GM12878 (cell line): ENCODE results near the gene SSBP1. TPM values are rescaled to one million over a fixed set of nuclear protein-coding genes. Genes with fewer than 3 reads are reported as not detected.

Source experiments
- ATAC-seq: fragments of 200-7000 bp; cut with Tn5 transposase; 3 replicates; pipeline ENCODE4 v1.9.1; 2020; ENCODE audit warnings: mild to moderate bottlenecking, moderate library complexity
- BruUV-seq: library from RNA; stranded (reverse); fragments of 400-500 nt; replicated peaks from 2 replicates; lab custom pipeline; 2021; lab: Mats Ljungman, UMichigan
- CTCF ChIA-PET: fragments of 300-600 bp; sonication (Branson Sonifier 250); formaldehyde crosslinking; extraction: SDS; loops from one replicate; lab custom pipeline; 2021; ENCODE audit warnings: inconsistent platforms; lab: Yijun Ruan, JAX
- POLR2A ChIA-PET: fragments of 350-600 bp; formaldehyde crosslinking; extraction: SDS; loops from one replicate; lab custom pipeline; 2021; ENCODE audit warnings: inconsistent platforms; lab: Charles Lee
- RAD21 ChIA-PET: fragments of 300-600 bp; sonication (Branson Sonifier 250); formaldehyde crosslinking; loops from one replicate; lab custom pipeline; 2023; ENCODE audit warnings: antibody characterized with exemption; ENCODE audit not compliant: unreplicated experiment; lab: Charles Lee
- SMC1A ChIA-PET: fragments of 300-600 bp; sonication (Branson Sonifier 250); formaldehyde crosslinking; loops from one replicate; lab custom pipeline; 2023; ENCODE audit not compliant: unreplicated experiment, uncharacterized antibody; lab: Charles Lee
- DNase-seq: peaks from one replicate; pipeline ENCODE4 v3.0.0-alpha.2; 2011; ENCODE audit warnings: low read depth, low spot score
- FAIRE-seq: peaks from 3 replicates; lab custom pipeline; 2011; peaks lifted over from hg19 to GRCh38; lab: Jason Lieb, UNC
- H2AFZ ChIP-seq: 2 replicates; pipeline ENCODE4 v1.6.0; 2011; ENCODE audit warnings: low read depth, low read length, control low read depth; ENCODE audit not compliant: control insufficient read depth
- H3K27ac ChIP-seq: 2 replicates; pipeline ENCODE4 v1.5.1; 2011; ENCODE audit warnings: control low read depth; ENCODE audit not compliant: control insufficient read depth, insufficient read depth
- H3K27me3 ChIP-seq, 2 experiments: replicated peaks in 1 of 2; 2 replicates each; pipeline versions ENCODE4 v1.6.0 to v1.6.1; 2011; ENCODE audit warnings: low read length in 1 of 2; ENCODE audit not compliant: control insufficient read depth in 2 of 2, insufficient read depth in 2 of 2
- H3K36me3 ChIP-seq, 2 experiments: 2 replicates each; pipeline ENCODE4 v1.5.1; 2011; ENCODE audit warnings: low read length in 1 of 2; ENCODE audit not compliant: control insufficient read depth in 2 of 2, insufficient read depth in 2 of 2
- H3K4me1 ChIP-seq: 2 replicates; pipeline ENCODE4 v1.6.1; 2011; ENCODE audit warnings: mild to moderate bottlenecking, low read length, moderate library complexity, mixed read lengths; ENCODE audit not compliant: control insufficient read depth, insufficient read depth
- H3K4me2 ChIP-seq: 2 replicates; pipeline ENCODE4 v1.6.0; 2011; ENCODE audit warnings: control low read depth; ENCODE audit not compliant: control insufficient read depth, insufficient read depth
- H3K4me3 ChIP-seq: fragments of 200-600 bp; sonication (generic); 2 replicates; pipeline ENCODE4 v1.5.1; 2016
- H3K79me2 ChIP-seq: 2 replicates; pipeline ENCODE4 v1.6.0; 2011; ENCODE audit warnings: low read length; ENCODE audit not compliant: control insufficient read depth, insufficient read depth
- H3K9ac ChIP-seq: 2 replicates; pipeline ENCODE4 v1.8.0; 2011; ENCODE audit warnings: low read length, control low read depth, mixed read lengths; ENCODE audit not compliant: control insufficient read depth, insufficient read depth
- H3K9me3 ChIP-seq: replicated peaks from 3 replicates; pipeline ENCODE4 v1.5.1; 2011; ENCODE audit warnings: mild to moderate bottlenecking, low read length; ENCODE audit not compliant: control insufficient read depth, insufficient read depth
- H4K20me1 ChIP-seq: 2 replicates; pipeline ENCODE4 v1.6.0; 2011; ENCODE audit not compliant: control insufficient read depth, insufficient read depth
- NR2C2 ChIP-seq: IDR thresholded peaks from 2 replicates; pipeline ENCODE4 v1.6.1; 2011; ENCODE audit warnings: borderline replicate concordance, low read depth; ENCODE audit not compliant: control insufficient read depth, insufficient read length
- RUNX3 ChIP-seq: IDR thresholded peaks from 2 replicates; pipeline ENCODE4 v1.6.1; 2012; ENCODE audit warnings: low read length, inconsistent platforms
- SIX5 ChIP-seq: IDR thresholded peaks from 2 replicates; pipeline ENCODE4 v1.6.1; 2011; ENCODE audit warnings: mild to moderate bottlenecking, low read depth, low read length, moderate library complexity; ENCODE audit not compliant: severe bottlenecking
- WGBS: methylation state at CpG from one replicate; pipeline ENCODE4 v1.1.6; 2016; ENCODE audit warnings: low lambda C conversion rate; ENCODE audit not compliant: insufficient replicate concordance, insufficient coverage; ENCODE audit errors: missing lambda C conversion rate; 5-methylcytosine and 5-hydroxymethylcytosine counted together
- in situ Hi-C: fragments of 300-500 bp; cut with MboI; formaldehyde crosslinking; loops from 9 replicates; pipeline ENCODE4 v1.14.3; 2018; ENCODE audit warnings: mixed read lengths
- intact Hi-C: fragments of 100-400 bp; cut with micrococcal nuclease; formaldehyde crosslinking; loops from one replicate; pipeline ENCODE4 v1.14.2; 2022; ENCODE audit not compliant: unreplicated experiment
- polyA plus RNA-seq, 11 experiments: library from polyadenylated mRNA; depleted of rRNA in 4 of 11; unstranded in 6 of 11; stranded (reverse) in 5 of 11; fragments of >200 nt; fragmentation: Nextera tagmentation in 4 of 11; fragmentation: Illumina TruSeq in 1 of 11; extraction: Ambion mirVana in 4 of 11; extraction: Trizol in 1 of 11; gene quantifications; 1 replicate in 1 of 11; 2 replicates in 10 of 11; pipeline versions ENCODE4 v1.2.1 to v1.2.3, GENCODE V29; 2011 to 2016; ENCODE audit warnings: inconsistent platforms in 2 of 11, missing spikeins in 2 of 11, low read depth in 1 of 11
- total RNA-seq, 4 experiments: library from RNA; depleted of rRNA in 3 of 4; stranded (reverse); fragments of >200 nt in 3 of 4; fragmentation: Illumina TruSeq in 1 of 4; extraction: Trizol in 1 of 4; gene quantifications; 2 replicates each; pipeline versions ENCODE4 v1.2.1 to v1.2.3, GENCODE V29; 2013 to 2021
- TF ChIP-seq, protein P1 (sequence below): fragments of 450-650 bp; formaldehyde crosslinking; IDR thresholded peaks from 2 replicates; pipeline ENCODE4 v1.4.0; 2022; ENCODE audit warnings: mild to moderate bottlenecking, moderate library complexity
- TF ChIP-seq, protein P2 (sequence below): IDR thresholded peaks from 2 replicates; pipeline ENCODE4 v1.6.1; 2011; ENCODE audit warnings: borderline replicate concordance, low read depth, mild to moderate bottlenecking, moderate library complexity, mixed read lengths, low read length; ENCODE audit not compliant: insufficient read depth; ENCODE audit errors: extremely low read length

Gene SSBP1
- total and polyA plus RNA-seq, 10 of the 15 experiments (the other 5 are each of a cell fraction or from before 2014, with no cell fraction given) = 191 to 998 (median 418) TPM

DNA sequence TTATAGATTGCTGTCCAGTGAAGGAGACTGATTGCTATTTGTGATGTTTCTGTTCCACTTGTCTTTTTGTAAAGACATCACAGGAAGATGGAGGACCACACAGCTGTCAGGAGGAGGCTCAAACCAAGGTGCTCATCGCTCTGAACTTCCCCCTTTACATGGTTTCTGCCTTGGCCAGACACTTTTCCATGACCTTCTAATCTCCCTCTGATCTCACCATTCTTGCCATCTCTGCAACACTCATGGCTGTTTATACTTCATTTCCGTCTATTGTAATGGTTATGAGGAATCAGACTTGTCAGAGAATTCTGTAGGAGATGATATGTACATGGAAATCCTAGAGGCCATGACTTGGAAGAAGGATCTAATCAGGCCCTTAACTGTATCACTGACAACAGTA lies 50.1 kb downstream of the SSBP1 start (continued):
- TF ChIP-seq, protein P1, sequence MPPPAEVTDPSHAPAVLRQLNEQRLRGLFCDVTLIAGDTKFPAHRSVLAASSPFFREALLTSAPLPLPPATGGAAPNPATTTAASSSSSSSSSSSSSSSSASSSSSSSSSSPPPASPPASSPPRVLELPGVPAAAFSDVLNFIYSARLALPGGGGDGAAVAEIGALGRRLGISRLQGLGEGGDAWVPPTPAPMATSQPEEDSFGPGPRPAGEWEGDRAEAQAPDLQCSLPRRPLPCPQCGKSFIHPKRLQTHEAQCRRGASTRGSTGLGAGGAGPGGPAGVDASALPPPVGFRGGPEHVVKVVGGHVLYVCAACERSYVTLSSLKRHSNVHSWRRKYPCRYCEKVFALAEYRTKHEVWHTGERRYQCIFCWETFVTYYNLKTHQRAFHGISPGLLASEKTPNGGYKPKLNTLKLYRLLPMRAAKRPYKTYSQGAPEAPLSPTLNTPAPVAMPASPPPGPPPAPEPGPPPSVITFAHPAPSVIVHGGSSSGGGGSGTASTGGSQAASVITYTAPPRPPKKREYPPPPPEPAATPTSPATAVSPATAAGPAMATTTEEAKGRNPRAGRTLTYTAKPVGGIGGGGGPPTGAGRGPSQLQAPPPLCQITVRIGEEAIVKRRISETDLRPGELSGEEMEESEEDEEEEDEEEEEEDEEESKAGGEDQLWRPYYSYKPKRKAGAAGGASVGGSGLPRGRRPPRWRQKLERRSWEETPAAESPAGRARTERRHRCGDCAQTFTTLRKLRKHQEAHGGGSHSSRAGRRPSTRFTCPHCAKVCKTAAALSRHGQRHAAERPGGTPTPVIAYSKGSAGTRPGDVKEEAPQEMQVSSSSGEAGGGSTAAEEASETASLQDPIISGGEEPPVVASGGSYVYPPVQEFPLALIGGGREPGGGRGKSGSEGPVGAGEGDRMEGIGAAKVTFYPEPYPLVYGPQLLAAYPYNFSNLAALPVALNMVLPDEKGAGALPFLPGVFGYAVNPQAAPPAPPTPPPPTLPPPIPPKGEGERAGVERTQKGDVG (CRISPR knock-in tag) = no peak

GRCh38 chr7:141789917-141790316 lies 51.8 kb downstream of the SSBP1 start, which contains the start of gene TAS2R5:
Gene TAS2R5 (plus strand): TSS chr7:141790217. CDS start chr7:141790362, 145 bp downstream.
- Histone ChIP-seq H2AFZ (no peak within 1 kb of the TSS), H3K9me3 (no peaks in the 10 kb centered on the region), H3K27me3 (no peaks in the 10 kb centered on the region), H3K4me1 (no peaks in the 10 kb centered on the region)
- intact Hi-C loops = no loop called here
- no peak for DNase-seq
- WGBS = 86% methylated on average over 5 of the region's 5 CpGs
- CTCF ChIA-PET = no interaction called here
- TF ChIP-seq, protein P2, sequence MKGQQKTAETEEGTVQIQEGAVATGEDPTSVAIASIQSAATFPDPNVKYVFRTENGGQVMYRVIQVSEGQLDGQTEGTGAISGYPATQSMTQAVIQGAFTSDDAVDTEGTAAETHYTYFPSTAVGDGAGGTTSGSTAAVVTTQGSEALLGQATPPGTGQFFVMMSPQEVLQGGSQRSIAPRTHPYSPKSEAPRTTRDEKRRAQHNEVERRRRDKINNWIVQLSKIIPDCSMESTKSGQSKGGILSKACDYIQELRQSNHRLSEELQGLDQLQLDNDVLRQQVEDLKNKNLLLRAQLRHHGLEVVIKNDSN = no peak
- TF ChIP-seq SIX5 = no peak
- no peak for TF ChIP-seq RUNX3
- no peak for TF ChIP-seq NR2C2
- TF ChIP-seq, all 136 proteins: peak for 0
- Histone ChIP-seq H4K20me1 (no peaks in the 10 kb centered on the region), H3K9ac (no peak within 1 kb of the TSS), H3K79me2 (no peaks in the 10 kb centered on the region), H3K27ac (no peak within 1 kb of the TSS), H3K4me2 (no peak within 1 kb of the TSS), H3K36me3 (no peaks in the 10 kb centered on the region; a peak in 1 of 4 replicates), H3K4me3 (no peak within 1 kb of the TSS)
- no peak for FAIRE-seq
- ATAC-seq = no peak
- in situ Hi-C loops = no loop called here
- no TSS peak for BruUV-seq
- SMC1A ChIA-PET = no interaction called here
- POLR2A ChIA-PET = no interaction called here
- RAD21 ChIA-PET = no interaction called here
